Endodermal cell (in vitro differentiated cells): ENCODE data around the gene FAM193B. TPM values are rescaled to one million over a fixed set of nuclear protein-coding genes. Genes with fewer than 3 reads are reported as not detected.

ENCODE experiments used
- DNase-seq: peaks from one replicate; pipeline ENCODE4 v3.0.0-alpha.2; 2017
- H3K27ac ChIP-seq: 2 replicates; pipeline ENCODE4 v1.5.1; 2013; ENCODE audit warnings: mild to moderate bottlenecking, low read depth, low read length, moderate library complexity
- H3K27me3 ChIP-seq: 2 replicates; pipeline ENCODE4 v1.6.1; 2013; ENCODE audit warnings: mild to moderate bottlenecking, low read length, moderate library complexity; ENCODE audit not compliant: insufficient read depth, control insufficient read depth, poor library complexity, severe bottlenecking
- H3K36me3 ChIP-seq: 2 replicates; pipeline ENCODE4 v1.7.0; 2013; ENCODE audit warnings: mild to moderate bottlenecking, low read length, moderate library complexity; ENCODE audit not compliant: control insufficient read depth, insufficient read depth
- H3K4me1 ChIP-seq: one replicate; pipeline ENCODE4 v1.7.0; 2013; ENCODE audit warnings: low read length; ENCODE audit not compliant: control insufficient read depth, insufficient read depth
- H3K4me3 ChIP-seq: 2 replicates; pipeline ENCODE4 v1.5.1; 2013; ENCODE audit warnings: mild to moderate bottlenecking, low read length, moderate library complexity
- H3K9ac ChIP-seq: 2 replicates; pipeline ENCODE4 v1.6.1; 2013; ENCODE audit warnings: mild to moderate bottlenecking, low read length, moderate library complexity; ENCODE audit not compliant: poor library complexity, severe bottlenecking; ENCODE audit errors: extremely low read depth
- H3K9me3 ChIP-seq: 2 replicates; pipeline ENCODE4 v1.6.1; 2013; ENCODE audit warnings: mild to moderate bottlenecking, low read length, moderate library complexity; ENCODE audit not compliant: control insufficient read depth
- H3K27ac Mint-ChIP-seq: 2 replicates; pipeline ENCODE4 v1.8.0; 2020; ENCODE audit warnings: mixed read lengths
- H3K27me3 Mint-ChIP-seq: 2 replicates; pipeline ENCODE4 v1.8.0; 2021; ENCODE audit warnings: mild to moderate bottlenecking, mixed read lengths; ENCODE audit not compliant: insufficient read depth
- H3K36me3 Mint-ChIP-seq: 2 replicates; pipeline ENCODE4 v1.8.0; 2020; ENCODE audit warnings: low read depth, mixed read lengths
- H3K4me1 Mint-ChIP-seq: 2 replicates; pipeline ENCODE4 v1.8.0; 2020; ENCODE audit warnings: mixed read lengths
- H3K4me3 Mint-ChIP-seq: 2 replicates; pipeline ENCODE4 v1.8.0; 2020; ENCODE audit warnings: mild to moderate bottlenecking, moderate library complexity, mixed read lengths
- H3K9me3 Mint-ChIP-seq: 2 replicates; pipeline ENCODE4 v1.8.0; 2020; ENCODE audit warnings: mild to moderate bottlenecking, mixed read lengths
- WGBS, 2 experiments: methylation state at CpG; one replicate each; pipeline versions ENCODE4 v1.1.5 to v1.1.7; 2013; ENCODE audit warnings: missing lambda C conversion rate in 2 of 2, mixed read lengths in 1 of 2; ENCODE audit not compliant: insufficient coverage in 1 of 2, insufficient read length in 1 of 2; 5-methylcytosine and 5-hydroxymethylcytosine counted together
- total RNA-seq, 2 donors: library from RNA; stranded (reverse); fragmentation: NEBNext Ultra II Directional in 1 of 2; extraction: Animal tissue kit (Norgen Biotek cat#: 25700) in 1 of 2; gene quantifications; 2 replicates in 1 of 2; 3 replicates in 1 of 2; pipeline ENCODE4 v1.2.1, GENCODE V29; 2021
- TF ChIP-seq, protein P1 (sequence below): fragments of 200-600 bp; sonication (generic); conservative IDR thresholded peaks from 2 replicates; pipeline ENCODE4 v1.5.0; 2021; ENCODE audit warnings: antibody characterized with exemption, mild to moderate bottlenecking

Gene FAM193B
- total RNA-seq, 2 donors from 2014 or later = 112 to 115 TPM

DNA sequence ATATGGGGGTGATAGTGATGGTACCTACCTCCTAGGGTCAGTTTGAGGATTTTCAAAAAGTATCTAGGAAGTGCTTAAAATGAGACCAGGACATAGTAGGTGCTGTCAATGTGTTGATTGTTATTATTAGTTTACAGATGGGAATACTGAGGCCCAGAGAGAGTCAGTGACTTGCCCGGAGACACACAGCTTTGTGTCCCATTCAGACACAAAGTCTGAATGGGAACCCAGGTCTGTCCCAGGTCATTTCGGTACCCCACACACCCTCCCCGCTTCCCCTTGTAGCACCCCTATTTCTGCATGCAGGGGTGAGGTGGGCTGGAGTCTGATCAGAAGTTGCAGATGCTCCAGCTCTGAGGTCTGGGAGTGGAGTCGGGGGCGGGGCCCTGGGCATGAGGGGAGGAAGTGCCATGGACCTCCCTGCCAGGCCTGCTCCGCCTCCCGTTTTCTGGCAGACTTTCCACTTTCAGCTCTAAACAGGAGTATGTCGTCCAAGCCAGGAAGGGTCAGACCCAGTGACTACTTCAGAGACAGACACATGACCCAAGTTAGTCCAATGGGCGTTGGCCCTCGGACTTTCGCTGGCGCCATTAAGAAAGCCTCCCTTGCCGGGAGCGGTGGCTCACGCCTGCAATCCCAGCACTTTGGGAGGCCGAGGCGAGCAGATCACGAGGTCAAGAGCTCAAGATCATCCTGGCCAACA is 77.7 kb downstream of the FAM193B start:
- Histone ChIP-seq H3K4me1 (peaks cover 12% of the 10 kb centered on the region), H3K27me3 (no peaks in the 10 kb centered on the region), H3K27ac (no peak overlapping the region), H3K9ac (no peak overlapping the region), H3K4me3 (no peak overlapping the region), H3K36me3 (peaks cover 16% of the 10 kb centered on the region), H3K9me3 (no peaks in the 10 kb centered on the region)
- no peaks in the 10 kb centered on the region for H3K9me3 Mint-ChIP-seq
- no peaks in the 10 kb centered on the region for H3K27me3 Mint-ChIP-seq
- H3K27ac Mint-ChIP-seq = no peak overlapping the region
- WGBS, 2 experiments = 83 to 93% methylated on average over 14 to 18 of the region's 18 CpGs
- peaks cover 20% of the 10 kb centered on the region for H3K36me3 Mint-ChIP-seq
- TF ChIP-seq, protein P1, sequence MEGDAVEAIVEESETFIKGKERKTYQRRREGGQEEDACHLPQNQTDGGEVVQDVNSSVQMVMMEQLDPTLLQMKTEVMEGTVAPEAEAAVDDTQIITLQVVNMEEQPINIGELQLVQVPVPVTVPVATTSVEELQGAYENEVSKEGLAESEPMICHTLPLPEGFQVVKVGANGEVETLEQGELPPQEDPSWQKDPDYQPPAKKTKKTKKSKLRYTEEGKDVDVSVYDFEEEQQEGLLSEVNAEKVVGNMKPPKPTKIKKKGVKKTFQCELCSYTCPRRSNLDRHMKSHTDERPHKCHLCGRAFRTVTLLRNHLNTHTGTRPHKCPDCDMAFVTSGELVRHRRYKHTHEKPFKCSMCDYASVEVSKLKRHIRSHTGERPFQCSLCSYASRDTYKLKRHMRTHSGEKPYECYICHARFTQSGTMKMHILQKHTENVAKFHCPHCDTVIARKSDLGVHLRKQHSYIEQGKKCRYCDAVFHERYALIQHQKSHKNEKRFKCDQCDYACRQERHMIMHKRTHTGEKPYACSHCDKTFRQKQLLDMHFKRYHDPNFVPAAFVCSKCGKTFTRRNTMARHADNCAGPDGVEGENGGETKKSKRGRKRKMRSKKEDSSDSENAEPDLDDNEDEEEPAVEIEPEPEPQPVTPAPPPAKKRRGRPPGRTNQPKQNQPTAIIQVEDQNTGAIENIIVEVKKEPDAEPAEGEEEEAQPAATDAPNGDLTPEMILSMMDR = no peak
- no peak overlapping the region for H3K4me3 Mint-ChIP-seq
- peak; percentile 73 for DNase-seq
- H3K4me1 Mint-ChIP-seq = peaks cover 20% of the 10 kb centered on the region

DNA sequence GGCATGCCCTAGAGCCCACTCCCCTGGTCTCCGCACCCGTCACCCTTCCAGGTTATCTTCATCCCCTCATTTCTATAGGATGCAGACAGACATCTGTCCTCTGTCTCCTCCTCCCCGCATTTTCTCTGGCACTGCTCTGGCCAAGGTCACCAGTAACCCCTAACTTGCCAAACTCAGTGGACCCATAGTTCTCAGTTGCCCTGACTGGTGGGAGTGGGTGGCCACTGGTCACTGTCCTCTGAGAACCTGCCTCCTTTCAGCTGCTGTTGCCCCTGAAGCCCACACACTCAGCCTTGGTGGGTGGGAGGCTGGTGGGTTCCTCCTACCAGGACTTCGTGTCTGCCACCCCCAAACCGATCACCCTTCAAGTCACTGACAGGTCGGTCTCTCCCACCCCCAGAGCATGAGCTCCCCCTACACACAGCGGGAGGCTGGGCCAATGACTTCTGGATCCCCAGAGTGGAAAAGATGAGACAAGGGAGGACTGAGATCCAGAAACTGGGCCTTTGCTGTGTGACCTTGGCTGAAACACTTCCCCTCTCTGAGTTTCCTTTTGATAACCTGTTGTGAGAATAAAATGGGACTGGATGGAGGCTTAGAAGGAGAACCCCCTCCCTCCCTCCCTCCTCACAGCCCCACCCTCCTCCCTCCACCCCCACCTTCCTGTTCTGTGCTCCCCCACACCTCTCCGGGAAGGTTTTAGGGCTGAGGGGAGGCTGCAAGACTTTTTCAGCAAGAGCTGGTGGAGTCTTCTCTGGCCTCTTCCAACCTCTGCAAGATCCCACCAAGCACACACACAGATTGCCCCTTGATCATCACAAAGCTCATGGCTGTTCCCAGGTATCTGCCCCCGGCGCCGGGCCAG is 78.6 kb downstream of the FAM193B start:
- Mint-ChIP-seq H3K27me3 (no peaks in the 10 kb centered on the region), H3K4me3 (no peak overlapping the region), H3K36me3 (peaks cover 27% of the 10 kb centered on the region), H3K27ac (no peak overlapping the region), H3K9me3 (no peaks in the 10 kb centered on the region), H3K4me1 (peaks cover 21% of the 10 kb centered on the region)
- DNase-seq = no peak
- Histone ChIP-seq H3K9ac (no peak overlapping the region), H3K27ac (no peak overlapping the region), H3K9me3 (no peaks in the 10 kb centered on the region), H3K4me1 (peaks cover 21% of the 10 kb centered on the region), H3K36me3 (peaks cover 21% of the 10 kb centered on the region), H3K4me3 (no peak overlapping the region), H3K27me3 (no peaks in the 10 kb centered on the region)
- TF ChIP-seq, protein P1 = no peak
- WGBS, 2 experiments = 75 to 91% methylated on average over 4 to 11 of the region's 11 CpGs

DNA sequence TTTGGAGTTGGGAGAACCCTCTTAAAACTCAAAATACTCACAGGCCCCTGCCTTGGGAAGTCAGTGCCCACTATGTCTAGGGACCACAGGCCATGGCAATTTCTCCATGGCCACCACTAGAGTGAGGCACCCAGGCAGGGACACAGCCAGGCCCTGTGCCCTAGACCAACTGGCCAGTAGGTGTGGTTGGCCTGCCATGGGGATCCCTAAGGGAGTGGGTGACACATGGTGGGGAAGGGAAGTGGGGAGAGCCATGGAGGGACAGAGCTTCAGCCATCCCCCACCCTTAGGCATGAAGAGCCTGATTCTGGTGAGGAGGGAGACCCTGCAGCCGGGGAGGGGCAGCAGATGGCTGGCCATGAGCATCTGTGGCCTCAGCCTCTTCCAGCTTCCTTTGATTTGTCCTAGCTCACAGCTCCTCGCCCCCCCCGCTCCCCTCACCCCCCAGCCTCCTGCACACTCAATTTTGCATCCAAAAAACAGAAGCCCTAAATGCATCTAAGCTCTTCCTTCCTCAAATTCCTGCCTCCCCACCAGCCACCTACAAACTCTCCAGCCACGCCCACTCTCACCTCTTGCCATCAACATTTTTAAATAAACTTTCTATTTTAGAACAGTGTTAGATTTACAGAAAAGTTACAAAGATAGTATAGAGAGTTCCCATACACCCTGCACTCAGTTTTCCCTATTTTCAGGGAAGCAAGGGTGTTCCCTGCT is 79.4 kb downstream of the FAM193B start:
- 61 to 88% methylated on average over 3 to 4 of the region's 4 CpGs for WGBS, 2 experiments
- Histone ChIP-seq H3K9ac (no peak overlapping the region), H3K4me1 (peaks cover 28% of the 10 kb centered on the region), H3K36me3 (peaks cover 27% of the 10 kb centered on the region), H3K27me3 (no peaks in the 10 kb centered on the region), H3K9me3 (no peaks in the 10 kb centered on the region), H3K4me3 (no peak overlapping the region), H3K27ac (no peak overlapping the region)
- TF ChIP-seq, protein P1 = no peak
- H3K4me1 Mint-ChIP-seq = peaks cover 29% of the 10 kb centered on the region
- DNase-seq = no peak
- no peaks in the 10 kb centered on the region for H3K9me3 Mint-ChIP-seq
- peak overlapping the region; percentile 74 for H3K4me3 Mint-ChIP-seq
- H3K36me3 Mint-ChIP-seq = peaks cover 32% of the 10 kb centered on the region
- H3K27ac Mint-ChIP-seq = no peak overlapping the region
- no peaks in the 10 kb centered on the region for H3K27me3 Mint-ChIP-seq
